ENCODE measurements around the gene ATP8A2.

The ATP8A2 gene

GRCh38 chr13:25840931-25841330, 469.2 kb downstream of the ATP8A2 start:
- TF ChIP-seq, protein P1, sequence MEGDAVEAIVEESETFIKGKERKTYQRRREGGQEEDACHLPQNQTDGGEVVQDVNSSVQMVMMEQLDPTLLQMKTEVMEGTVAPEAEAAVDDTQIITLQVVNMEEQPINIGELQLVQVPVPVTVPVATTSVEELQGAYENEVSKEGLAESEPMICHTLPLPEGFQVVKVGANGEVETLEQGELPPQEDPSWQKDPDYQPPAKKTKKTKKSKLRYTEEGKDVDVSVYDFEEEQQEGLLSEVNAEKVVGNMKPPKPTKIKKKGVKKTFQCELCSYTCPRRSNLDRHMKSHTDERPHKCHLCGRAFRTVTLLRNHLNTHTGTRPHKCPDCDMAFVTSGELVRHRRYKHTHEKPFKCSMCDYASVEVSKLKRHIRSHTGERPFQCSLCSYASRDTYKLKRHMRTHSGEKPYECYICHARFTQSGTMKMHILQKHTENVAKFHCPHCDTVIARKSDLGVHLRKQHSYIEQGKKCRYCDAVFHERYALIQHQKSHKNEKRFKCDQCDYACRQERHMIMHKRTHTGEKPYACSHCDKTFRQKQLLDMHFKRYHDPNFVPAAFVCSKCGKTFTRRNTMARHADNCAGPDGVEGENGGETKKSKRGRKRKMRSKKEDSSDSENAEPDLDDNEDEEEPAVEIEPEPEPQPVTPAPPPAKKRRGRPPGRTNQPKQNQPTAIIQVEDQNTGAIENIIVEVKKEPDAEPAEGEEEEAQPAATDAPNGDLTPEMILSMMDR (IDR thresholded peaks at IDR 0.05; ENCODE audit: low read depth, low read length): no peak

GRCh38 chr13:25843692-25844091, 471.9 kb downstream of the ATP8A2 start:
- no peak for DNase-seq (ENCODE audit: extremely low read depth, low read depth)

More at GRCh38 chr13:25840931-25841330, 469.2 kb downstream of the ATP8A2 start:
- DNase-seq (ENCODE audit: extremely low read depth, low read depth): no peak

DNA sequence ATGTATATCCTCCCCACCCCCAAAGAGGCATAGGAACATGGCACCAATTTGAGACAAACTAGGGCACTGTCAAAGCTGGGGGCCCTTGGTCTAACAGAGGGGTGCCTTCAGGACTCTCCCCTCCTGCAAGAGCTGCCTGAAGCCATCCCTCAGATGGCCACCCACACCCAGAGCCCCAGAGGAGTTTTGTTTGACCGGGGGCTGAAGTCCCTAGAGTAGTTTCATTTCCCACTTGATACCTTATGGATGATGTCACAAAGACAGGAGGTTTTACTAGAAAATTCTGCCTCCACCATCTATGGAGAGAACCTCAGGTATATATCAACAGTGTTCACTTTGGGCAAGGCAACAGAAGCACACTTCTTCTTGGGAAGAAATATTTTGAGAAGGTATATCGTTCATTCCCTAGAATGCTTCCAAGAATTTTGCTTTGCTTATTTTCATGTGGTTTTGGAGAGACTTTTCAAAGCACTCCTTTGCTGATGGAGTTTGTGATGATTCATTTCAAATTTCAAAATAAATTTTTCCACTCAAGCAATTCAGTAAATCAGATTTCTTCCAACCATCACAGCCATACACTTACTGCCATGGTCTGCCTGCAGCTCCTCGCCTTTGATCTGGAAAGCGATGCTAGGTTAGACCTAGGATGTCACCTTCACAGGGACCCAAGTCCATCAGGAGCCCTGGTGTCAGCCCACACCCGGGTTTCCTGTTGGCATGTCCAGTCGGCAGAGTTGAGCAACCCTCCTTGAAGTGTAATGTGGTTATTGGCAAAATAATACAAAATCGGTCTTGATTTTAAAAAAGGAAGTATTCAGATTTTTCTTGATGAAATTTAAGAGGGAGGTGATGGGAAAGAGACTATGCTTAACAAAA, 473.0 kb downstream of the ATP8A2 start:
- TF ChIP-seq, protein P1 (IDR thresholded peaks at IDR 0.05; ENCODE audit: low read depth, low read length): no peak
- DNase-seq (ENCODE audit: extremely low read depth, low read depth): no peak

More at GRCh38 chr13:25843692-25844091, 471.9 kb downstream of the ATP8A2 start:
- TF ChIP-seq, protein P1 (IDR thresholded peaks at IDR 0.05; ENCODE audit: low read depth, low read length): no peak

GRCh38 chr13:25846222-25846984, 474.6 kb downstream of the ATP8A2 start:
- DNase-seq (ENCODE audit: extremely low read depth, low read depth): no peak
- TF ChIP-seq, protein P1 (IDR thresholded peaks at IDR 0.05; ENCODE audit: low read depth, low read length): no peak

DNA sequence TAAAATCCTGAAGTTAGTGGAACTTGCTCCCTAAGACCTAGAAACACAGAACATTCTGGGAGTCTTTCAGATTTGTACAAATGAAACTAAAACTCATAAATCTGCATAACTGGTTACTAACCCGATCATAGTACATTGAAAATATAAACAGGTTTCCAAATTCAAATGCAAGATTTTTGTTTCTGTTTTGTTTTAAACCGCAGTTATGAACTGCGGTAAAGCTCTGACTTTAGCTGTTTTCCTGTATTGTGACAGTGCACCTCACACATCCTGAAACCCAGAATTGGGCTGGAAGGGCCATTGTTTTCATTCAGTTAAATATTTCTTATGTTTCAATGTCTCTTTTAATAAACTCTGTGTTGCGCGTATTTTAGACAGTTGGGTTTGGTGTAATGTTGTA, 475.4 kb downstream of the ATP8A2 start:
- no peak for DNase-seq (ENCODE audit: extremely low read depth, low read depth)
- TF ChIP-seq, protein P1 (IDR thresholded peaks at IDR 0.05; ENCODE audit: low read depth, low read length): no peak

- no peak for DNase-seq (ENCODE audit: extremely low read depth, low read depth)
- TF ChIP-seq, protein P1 (IDR thresholded peaks at IDR 0.05; ENCODE audit: low read depth, low read length): no peak
Measured at GRCh38 chr13:25847635-25848626, 476.2 kb downstream of the ATP8A2 start.
